Activated T-helper 1 cell treated with anti-CD3 and anti-CD28 coated beads, Interleukin-12 subunit alpha, Interleukin-12 subunit beta, Interleukin-2, Interleukin-4 antibody, amounts not matched to agents 30 ng/mL and 10 ng/mL and 1 ng/mL, durations not matched to agents 14 hours and 24 hours and 36 hours (primary cell): Measurements from ENCODE around the gene TARS1. TPM values are rescaled to one million over a fixed set of nuclear protein-coding genes. Genes with fewer than 3 reads are reported as not detected.

Experiments used
- DNase-seq: peaks from one replicate; pipeline ENCODE4 v3.0.0; 2021; ENCODE audit warnings: low spot score
- H3K27ac Mint-ChIP-seq: one replicate; pipeline ENCODE4 v1.8.0; 2021; ENCODE audit warnings: mild to moderate bottlenecking, mixed read lengths
- H3K27me3 Mint-ChIP-seq: one replicate; pipeline ENCODE4 v1.8.0; 2022; ENCODE audit warnings: mild to moderate bottlenecking, moderate library complexity, mixed read lengths; ENCODE audit not compliant: insufficient read depth
- H3K36me3 Mint-ChIP-seq: one replicate; pipeline ENCODE4 v1.8.0; 2021; ENCODE audit warnings: low read depth, mixed read lengths
- H3K4me1 Mint-ChIP-seq: one replicate; pipeline ENCODE4 v1.8.0; 2021; ENCODE audit warnings: low read depth, mixed read lengths
- H3K4me3 Mint-ChIP-seq: one replicate; pipeline ENCODE4 v1.8.0; 2021; ENCODE audit warnings: mild to moderate bottlenecking, moderate library complexity, mixed read lengths
- H3K9me3 Mint-ChIP-seq: one replicate; pipeline ENCODE4 v1.8.0; 2021; ENCODE audit warnings: mixed read lengths
- intact Hi-C: fragments of 100-400 bp; cut with micrococcal nuclease; formaldehyde crosslinking; loops from one replicate; pipeline ENCODE4 v1.15.1; 2024
- total RNA-seq: library from RNA; stranded (reverse); gene quantifications from 2 replicates; pipeline ENCODE4 v1.2.3, GENCODE V29; 2022

TARS1 gene
- total RNA-seq, 1 donor from 2014 or later, result 184 TPM

- Mint-ChIP-seq H3K27me3 (no peaks in the 10 kb centered on the region), H3K4me3 (no peak overlapping the region), H3K27ac (no peak overlapping the region), H3K36me3 (peaks cover 45% of the 10 kb centered on the region), H3K4me1 (no peaks in the 10 kb centered on the region), H3K9me3 (peaks cover 19% of the 10 kb centered on the region)
- intact Hi-C loops, result no loop called here
- DNase-seq, result no peak
Observed at GRCh38 chr5:33477816-33478215, 37.1 kb downstream of the TARS1 start.

- peaks cover 32% of the 10 kb centered on the region for H3K36me3 Mint-ChIP-seq
- intact Hi-C loops, result no loop called here
Observed at GRCh38 chr5:33479311-33479710, 38.5 kb downstream of the TARS1 start.

GRCh38 chr5:33480876-33481275 is 40.1 kb downstream of the TARS1 start:
- Mint-ChIP-seq H3K4me1 (no peaks in the 10 kb centered on the region), H3K4me3 (no peak overlapping the region), H3K9me3 (no peaks in the 10 kb centered on the region), H3K27ac (no peak overlapping the region), H3K36me3 (peaks cover 18% of the 10 kb centered on the region), H3K27me3 (no peaks in the 10 kb centered on the region)
- intact Hi-C loops, result no loop called here
- DNase-seq, result no peak

More at GRCh38 chr5:33479311-33479710, 38.5 kb downstream of the TARS1 start:
- H3K27ac Mint-ChIP-seq, result no peak overlapping the region
- peaks cover 10% of the 10 kb centered on the region for H3K9me3 Mint-ChIP-seq
- no peaks in the 10 kb centered on the region for H3K4me1 Mint-ChIP-seq
- DNase-seq, result no peak
- no peaks in the 10 kb centered on the region for H3K27me3 Mint-ChIP-seq
- H3K4me3 Mint-ChIP-seq, result no peak overlapping the region

GRCh38 chr5:33482335-33482734 is 41.6 kb downstream of the TARS1 start:
- peaks cover 6% of the 10 kb centered on the region for H3K36me3 Mint-ChIP-seq

GRCh38 chr5:33487236-33487635 is 46.5 kb downstream of the TARS1 start:
- H3K4me1 Mint-ChIP-seq, result no peaks in the 10 kb centered on the region
- H3K27ac Mint-ChIP-seq, result no peak overlapping the region
- no peak for DNase-seq
- intact Hi-C loops, result no loop called here
- H3K9me3 Mint-ChIP-seq, result no peaks in the 10 kb centered on the region
- no peaks in the 10 kb centered on the region for H3K27me3 Mint-ChIP-seq
- H3K36me3 Mint-ChIP-seq, result peaks cover 2% of the 10 kb centered on the region
- no peak overlapping the region for H3K4me3 Mint-ChIP-seq

More at GRCh38 chr5:33482335-33482734, 41.6 kb downstream of the TARS1 start:
- no peak overlapping the region for H3K4me3 Mint-ChIP-seq
- intact Hi-C loops, result no loop called here
- no peaks in the 10 kb centered on the region for H3K27me3 Mint-ChIP-seq
- no peak for DNase-seq
- H3K9me3 Mint-ChIP-seq, result no peaks in the 10 kb centered on the region
- H3K4me1 Mint-ChIP-seq, result no peaks in the 10 kb centered on the region
- no peak overlapping the region for H3K27ac Mint-ChIP-seq

- H3K9me3 Mint-ChIP-seq, result no peaks in the 10 kb centered on the region
- H3K27ac Mint-ChIP-seq, result no peak overlapping the region
- intact Hi-C loops, result no loop called here
- H3K4me3 Mint-ChIP-seq, result no peak overlapping the region
- no peaks in the 10 kb centered on the region for H3K27me3 Mint-ChIP-seq
- no peaks in the 10 kb centered on the region for H3K36me3 Mint-ChIP-seq
- no peak for DNase-seq
- H3K4me1 Mint-ChIP-seq, result no peaks in the 10 kb centered on the region
Observed at GRCh38 chr5:33488558-33489355, 48.0 kb downstream of the TARS1 start.

- Mint-ChIP-seq H3K4me1 (no peaks in the 10 kb centered on the region), H3K4me3 (no peak overlapping the region), H3K27me3 (no peaks in the 10 kb centered on the region), H3K9me3 (no peaks in the 10 kb centered on the region), H3K36me3 (no peaks in the 10 kb centered on the region), H3K27ac (no peak overlapping the region)
- DNase-seq, result no peak
- intact Hi-C loops, result no loop called here
Observed at GRCh38 chr5:33489481-33490067, 48.8 kb downstream of the TARS1 start.

GRCh38 chr5:33490071-33490665 is 49.4 kb downstream of the TARS1 start:
- Mint-ChIP-seq H3K4me1 (no peaks in the 10 kb centered on the region), H3K27me3 (no peaks in the 10 kb centered on the region), H3K9me3 (no peaks in the 10 kb centered on the region), H3K4me3 (no peak overlapping the region), H3K27ac (no peak overlapping the region), H3K36me3 (no peaks in the 10 kb centered on the region)
- DNase-seq, result no peak
- intact Hi-C loops, result no loop called here

- intact Hi-C loops, result no loop called here
- H3K4me3 Mint-ChIP-seq, result no peak overlapping the region
- DNase-seq, result no peak
- H3K4me1 Mint-ChIP-seq, result no peaks in the 10 kb centered on the region
- no peak overlapping the region for H3K27ac Mint-ChIP-seq
- H3K27me3 Mint-ChIP-seq, result peaks cover 3% of the 10 kb centered on the region
- H3K36me3 Mint-ChIP-seq, result no peaks in the 10 kb centered on the region
- no peaks in the 10 kb centered on the region for H3K9me3 Mint-ChIP-seq
Observed at GRCh38 chr5:33491941-33492340, 51.2 kb downstream of the TARS1 start.

GRCh38 chr5:33494466-33494865 is 53.7 kb downstream of the TARS1 start:
- Mint-ChIP-seq H3K27ac (no peak overlapping the region), H3K4me3 (no peak overlapping the region), H3K4me1 (no peaks in the 10 kb centered on the region), H3K9me3 (no peaks in the 10 kb centered on the region), H3K36me3 (no peaks in the 10 kb centered on the region), H3K27me3 (peaks cover 3% of the 10 kb centered on the region)
- DNase-seq, result no peak
- intact Hi-C loops, result no loop called here

GRCh38 chr5:33501260-33501659 is 60.5 kb downstream of the TARS1 start:
- Mint-ChIP-seq H3K4me1 (no peaks in the 10 kb centered on the region), H3K27ac (no peak overlapping the region), H3K27me3 (no peaks in the 10 kb centered on the region), H3K36me3 (no peaks in the 10 kb centered on the region), H3K9me3 (no peaks in the 10 kb centered on the region), H3K4me3 (no peak overlapping the region)
- no peak for DNase-seq
- intact Hi-C loops, result no loop called here

GRCh38 chr5:33501899-33502298 is 61.1 kb downstream of the TARS1 start:
- Mint-ChIP-seq H3K4me1 (no peaks in the 10 kb centered on the region), H3K36me3 (no peaks in the 10 kb centered on the region), H3K9me3 (no peaks in the 10 kb centered on the region), H3K4me3 (no peak overlapping the region), H3K27ac (no peak overlapping the region), H3K27me3 (no peaks in the 10 kb centered on the region)
- intact Hi-C loops, result no loop called here
- no peak for DNase-seq

GRCh38 chr5:33504570-33504969 is 63.8 kb downstream of the TARS1 start:
- no peak overlapping the region for H3K4me3 Mint-ChIP-seq
- H3K27ac Mint-ChIP-seq, result no peak overlapping the region
- H3K9me3 Mint-ChIP-seq, result no peaks in the 10 kb centered on the region
- intact Hi-C loops, result no loop called here
- no peak for DNase-seq
- no peaks in the 10 kb centered on the region for H3K36me3 Mint-ChIP-seq
- H3K27me3 Mint-ChIP-seq, result no peaks in the 10 kb centered on the region
- H3K4me1 Mint-ChIP-seq, result no peaks in the 10 kb centered on the region
